Stromal cell of bone marrow (primary cell): Measurements from ENCODE around the gene CNIH2.
A peak's percentile ranks its signal among the peaks of the same experiment; 100 is the strongest.
"Not testable (repeated sequence)": the region's sequence is repeated elsewhere in the genome, so short reads cannot be mapped to it uniquely, and the experiment has no call there.

Experiments
- DNase-seq: peaks from one replicate; pipeline ENCODE4 v3.0.0-alpha.2; 2012; ENCODE audit warnings: low read depth

CNIH2 gene

DNA sequence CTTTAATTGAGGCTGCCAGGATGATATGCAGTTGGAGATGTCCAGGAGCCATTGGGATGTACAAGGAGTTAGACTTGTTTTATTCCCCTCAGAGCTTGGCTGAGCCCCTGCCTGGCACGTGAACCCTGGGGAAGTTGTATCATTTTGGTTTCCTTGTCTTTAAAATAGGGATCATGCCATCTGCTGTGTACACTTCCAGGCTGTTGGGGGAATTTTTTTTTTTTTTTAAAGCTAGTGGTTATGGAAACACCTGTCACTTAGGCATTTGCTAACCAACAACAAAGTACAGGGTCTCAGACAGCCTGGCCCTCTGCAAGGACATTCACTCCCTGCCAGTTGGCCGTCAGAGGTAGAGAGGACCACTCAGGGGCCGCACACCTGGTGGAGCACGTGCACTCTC lies 18.0 kb upstream of the CNIH2 start:
- DNase-seq = no peak

DNA sequence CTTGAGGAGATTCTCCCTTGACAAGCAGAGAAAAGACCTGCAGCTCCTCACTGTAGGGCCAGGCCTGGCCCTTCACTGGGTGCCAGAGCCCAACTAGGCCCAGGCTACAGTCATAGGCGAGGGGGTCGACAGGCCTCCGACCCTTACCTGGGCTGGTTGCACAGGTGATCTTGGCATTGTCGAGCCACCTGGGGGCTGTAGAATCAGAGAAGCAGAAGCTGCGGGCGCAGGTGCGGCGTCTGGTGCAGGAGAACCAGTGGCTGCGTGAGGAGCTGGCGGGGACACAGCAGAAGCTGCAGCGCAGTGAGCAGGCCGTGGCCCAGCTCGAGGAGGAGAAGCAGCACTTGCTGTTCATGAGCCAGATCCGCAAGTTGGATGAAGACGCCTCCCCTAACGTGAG lies 16.4 kb upstream of the CNIH2 start:
- no peak for DNase-seq

DNA sequence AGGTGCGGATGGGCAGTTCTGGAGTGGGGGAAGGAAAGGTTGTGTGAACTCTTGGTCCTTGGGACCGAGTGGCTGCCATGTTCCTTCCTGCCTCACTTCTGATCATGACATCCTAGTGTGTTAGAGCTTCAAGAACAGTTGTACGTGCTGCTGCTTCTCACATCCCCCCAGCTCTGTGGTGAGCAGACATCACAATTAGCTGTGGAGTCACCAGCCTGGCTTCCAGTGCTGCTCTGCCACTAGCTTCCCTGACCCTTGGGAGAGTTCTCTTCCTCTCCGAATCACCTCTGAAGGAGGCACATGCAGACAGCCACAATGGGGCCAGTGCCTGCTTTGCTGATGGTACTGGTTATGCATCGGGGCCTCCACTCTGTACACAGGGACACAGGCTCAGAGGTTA lies 15.8 kb upstream of the CNIH2 start:
- no peak for DNase-seq

DNA sequence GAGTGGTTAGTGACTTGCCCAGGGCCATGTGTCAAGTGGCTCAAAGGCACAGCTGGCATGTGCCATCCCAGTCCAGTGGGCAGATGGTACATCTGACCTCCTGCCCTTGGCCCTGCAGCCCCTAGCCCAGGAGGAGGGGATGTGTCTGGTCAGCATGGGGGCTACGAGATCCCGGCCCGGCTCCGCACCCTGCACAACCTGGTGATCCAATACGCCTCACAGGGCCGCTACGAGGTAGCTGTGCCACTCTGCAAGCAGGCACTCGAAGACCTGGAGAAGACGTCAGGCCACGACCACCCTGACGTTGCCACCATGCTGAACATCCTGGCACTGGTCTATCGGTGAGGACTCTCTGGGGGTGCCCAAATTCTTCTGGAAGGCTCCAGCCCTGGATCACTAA lies 15.3 kb upstream of the CNIH2 start:
- no peak for DNase-seq

DNA sequence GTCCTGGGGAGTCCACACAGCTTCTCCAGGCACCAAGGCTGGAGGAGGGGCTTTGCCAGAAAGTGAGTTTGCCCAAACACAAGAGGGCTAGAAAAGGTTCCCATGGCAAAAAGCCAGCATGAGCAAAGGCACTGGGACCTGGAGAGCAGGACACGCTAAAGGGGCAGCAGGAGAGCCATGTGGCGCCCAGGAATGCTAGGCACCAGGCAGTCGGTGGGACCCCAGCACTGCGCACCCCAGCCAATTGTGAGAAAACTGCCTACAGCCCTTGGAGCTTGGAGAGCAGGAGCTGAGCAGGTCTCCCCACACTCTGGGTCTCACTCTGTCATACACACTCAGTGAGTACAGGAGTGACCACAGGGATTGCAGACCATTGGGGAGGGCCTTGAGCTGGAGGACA lies 14.7 kb upstream of the CNIH2 start:
- DNase-seq = no peak

GRCh38 chr11:66263785-66264184 lies 14.2 kb upstream of the CNIH2 start:
- DNase-seq = no peak

DNA sequence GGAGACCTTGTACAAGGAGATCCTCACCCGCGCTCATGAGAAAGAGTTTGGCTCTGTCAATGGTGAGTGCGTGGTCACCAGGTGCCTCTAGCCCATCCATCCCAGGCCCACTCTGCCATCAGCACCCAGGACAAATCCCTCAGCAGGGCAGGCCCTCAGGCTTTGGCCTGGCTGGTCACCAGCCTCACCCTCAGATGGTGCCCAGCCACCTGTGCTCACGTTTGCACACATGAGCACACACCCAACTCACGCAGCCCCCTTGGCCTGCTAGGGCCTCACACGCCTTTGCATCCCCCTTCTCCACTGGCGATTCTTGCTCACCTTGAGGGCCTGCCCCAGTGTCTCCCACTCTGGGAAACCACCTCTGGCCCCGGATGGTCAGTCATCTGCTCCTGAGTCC lies 13.6 kb upstream of the CNIH2 start:
- no peak for DNase-seq

DNA sequence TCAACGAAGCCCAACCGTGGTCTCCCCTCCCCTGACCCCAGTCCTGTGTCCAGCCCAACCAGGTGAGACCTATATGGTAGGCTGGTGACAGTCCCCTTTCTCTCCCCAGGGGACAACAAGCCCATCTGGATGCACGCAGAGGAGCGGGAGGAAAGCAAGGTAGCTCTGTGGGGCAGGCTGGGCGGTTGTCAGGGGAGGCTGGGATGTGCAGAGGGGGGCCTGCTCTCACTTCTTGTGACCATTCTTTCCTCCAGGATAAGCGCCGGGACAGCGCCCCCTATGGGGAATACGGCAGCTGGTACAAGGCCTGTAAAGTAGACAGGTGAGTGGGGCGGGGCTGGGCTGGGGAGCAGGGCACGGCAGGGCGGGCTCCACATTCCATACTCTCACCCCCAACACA lies 13.1 kb upstream of the CNIH2 start:
- DNase-seq = no peak

DNA sequence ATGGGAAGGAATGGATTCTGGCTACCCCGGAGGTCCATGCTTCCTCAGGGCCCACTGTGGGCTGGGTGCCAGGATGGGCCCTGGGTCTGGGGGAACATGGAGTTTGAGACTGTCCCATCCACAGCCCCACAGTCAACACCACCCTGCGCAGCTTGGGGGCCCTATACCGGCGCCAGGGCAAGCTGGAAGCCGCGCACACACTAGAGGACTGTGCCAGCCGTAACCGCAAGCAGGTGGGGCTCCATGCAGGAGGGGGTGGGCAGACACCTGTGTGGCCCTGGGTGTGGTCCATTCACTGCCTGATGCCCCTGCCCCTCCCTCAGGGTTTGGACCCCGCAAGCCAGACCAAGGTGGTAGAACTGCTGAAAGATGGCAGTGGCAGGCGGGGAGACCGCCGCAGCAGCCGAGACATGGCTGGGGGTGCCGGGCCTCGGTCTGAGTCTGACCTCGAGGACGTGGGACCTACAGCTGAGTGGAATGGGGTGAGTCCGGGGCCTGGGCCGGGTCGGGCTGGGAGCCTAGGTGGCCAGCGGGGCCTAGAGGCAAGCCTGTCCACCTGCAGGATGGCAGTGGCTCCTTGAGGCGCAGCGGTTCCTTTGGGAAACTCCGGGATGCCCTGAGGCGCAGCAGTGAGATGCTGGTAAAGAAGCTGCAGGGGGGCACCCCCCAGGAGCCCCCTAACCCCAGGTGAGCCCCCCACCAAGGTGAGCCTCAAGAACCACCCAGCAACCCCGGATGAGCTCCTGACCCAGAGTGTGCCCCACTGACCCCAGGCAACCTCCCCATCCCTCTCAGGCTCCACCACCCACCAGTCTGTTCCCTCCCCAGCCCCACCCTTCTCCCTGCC lies 12.2 kb upstream of the CNIH2 start:
- no peak for DNase-seq

DNA sequence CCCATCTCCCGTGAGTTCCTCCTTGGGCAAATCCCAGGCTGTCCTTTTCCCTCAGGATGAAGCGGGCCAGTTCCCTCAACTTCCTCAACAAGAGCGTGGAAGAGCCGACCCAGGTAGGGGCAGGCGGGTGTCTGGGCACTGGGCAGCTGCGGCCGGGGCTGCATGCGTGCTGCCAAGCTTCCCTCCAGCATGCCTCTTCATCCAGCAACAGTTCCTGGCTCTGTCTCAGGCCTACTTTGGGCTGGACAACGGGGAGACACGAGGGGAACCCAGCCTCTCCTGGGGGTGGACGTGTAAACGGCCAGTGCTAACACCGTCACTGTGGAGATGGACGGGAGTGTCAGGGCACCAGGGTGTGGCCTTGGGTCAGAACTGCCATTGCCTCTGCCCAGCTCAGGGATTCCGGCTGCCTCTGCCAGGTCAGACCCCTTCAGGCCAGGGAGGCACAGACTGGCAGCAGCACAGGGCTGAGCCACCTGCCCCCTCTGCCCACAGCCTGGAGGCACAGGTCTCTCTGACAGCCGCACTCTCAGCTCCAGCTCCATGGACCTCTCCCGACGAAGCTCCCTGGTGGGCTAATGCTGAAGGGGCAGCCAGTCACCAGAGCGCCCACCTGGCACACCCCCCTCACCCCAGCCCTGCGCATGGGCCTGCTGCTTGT lies 11.5 kb upstream of the CNIH2 start:
- DNase-seq = no peak

- no peak for DNase-seq
These were observed 11.0 kb upstream of the CNIH2 start for GRCh38 chr11:66267039-66267378.

DNA sequence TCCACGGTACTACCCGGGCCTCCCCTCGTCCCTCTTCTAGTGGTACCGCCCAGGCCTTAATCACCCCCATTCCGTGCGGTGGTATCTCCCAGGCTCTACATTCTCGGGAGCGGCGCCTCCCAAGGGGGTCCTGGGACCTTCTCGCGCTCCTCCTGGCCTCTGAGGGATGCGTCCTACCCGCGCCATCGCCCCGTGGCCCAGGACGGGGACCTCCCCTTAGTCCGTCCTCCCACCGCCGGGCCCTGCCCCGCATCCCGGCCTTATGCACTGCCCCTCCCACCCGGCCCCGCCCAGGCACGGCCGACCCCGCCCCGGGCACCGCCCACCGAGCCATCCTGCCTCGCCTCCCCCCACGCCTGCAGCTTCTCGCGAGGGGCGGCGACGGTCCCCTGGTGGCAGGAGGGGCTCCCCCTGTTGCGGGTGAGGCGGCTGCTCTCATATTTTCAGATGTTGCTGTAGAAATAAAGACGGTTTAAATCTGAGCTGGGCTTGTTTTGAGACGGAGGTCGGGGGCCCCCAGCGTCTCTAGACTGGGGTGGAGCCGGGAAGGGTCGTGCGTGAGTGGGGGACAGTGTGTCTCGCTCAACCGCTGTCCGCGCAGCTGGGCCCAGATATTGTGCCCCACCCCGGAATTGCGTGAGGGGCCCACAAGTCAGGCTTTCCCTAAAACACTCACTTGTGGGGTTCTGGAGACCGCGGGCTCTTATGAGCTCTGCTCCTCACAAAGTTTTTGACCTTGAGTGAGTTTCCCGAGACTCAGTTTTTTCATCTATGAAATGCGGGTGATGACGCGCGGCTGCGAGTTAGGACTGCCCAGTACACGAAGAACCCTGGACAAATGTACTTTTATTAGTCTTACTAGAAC lies 10.4 kb upstream of the CNIH2 start:
- DNase-seq = peak; percentile 66

DNA sequence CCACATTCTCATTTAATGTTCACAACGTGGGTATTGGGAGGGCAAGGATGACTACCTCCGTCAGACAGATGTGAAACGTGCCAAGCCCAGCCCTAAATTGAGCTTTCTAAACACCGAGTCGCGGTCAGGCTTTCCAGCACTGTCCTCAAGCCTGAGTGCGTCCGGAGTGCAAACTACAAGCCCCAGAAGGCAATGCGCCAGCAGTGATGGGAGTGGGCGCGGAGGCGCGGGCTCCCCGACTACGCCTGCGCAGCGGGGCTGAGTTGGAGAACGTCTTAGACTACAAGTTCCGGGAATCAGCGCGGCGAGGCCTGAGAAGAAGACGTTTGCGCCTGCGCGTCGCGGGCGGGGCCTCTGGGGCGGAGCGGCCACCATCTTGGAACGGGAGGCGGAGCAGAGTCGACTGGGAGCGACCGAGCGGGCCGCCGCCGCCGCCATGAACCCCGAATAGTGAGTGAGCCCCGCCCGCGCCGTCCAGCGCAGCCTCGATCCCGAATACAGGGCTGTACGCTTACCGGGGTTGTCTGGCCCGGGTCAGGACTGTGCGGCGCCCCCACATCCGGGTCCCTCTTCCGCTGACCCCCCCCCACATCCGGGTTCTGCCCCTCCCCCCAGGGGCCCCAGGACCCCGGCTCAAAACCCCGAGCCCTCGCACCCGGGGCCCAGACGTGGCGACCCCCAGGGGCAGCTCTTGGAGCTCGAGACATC lies 9.6 kb upstream of the CNIH2 start, which contains the start of gene RAB1B:
TSS of gene RAB1B (plus strand) at position 396 of the 708 bp plus-strand sequence. CDS start at position 437, 41 bp downstream.
- DNase-seq = peak; percentile 98

- DNase-seq = no peak
These were observed 8.7 kb upstream of the CNIH2 start for GRCh38 chr11:66268952-66269905.

DNA sequence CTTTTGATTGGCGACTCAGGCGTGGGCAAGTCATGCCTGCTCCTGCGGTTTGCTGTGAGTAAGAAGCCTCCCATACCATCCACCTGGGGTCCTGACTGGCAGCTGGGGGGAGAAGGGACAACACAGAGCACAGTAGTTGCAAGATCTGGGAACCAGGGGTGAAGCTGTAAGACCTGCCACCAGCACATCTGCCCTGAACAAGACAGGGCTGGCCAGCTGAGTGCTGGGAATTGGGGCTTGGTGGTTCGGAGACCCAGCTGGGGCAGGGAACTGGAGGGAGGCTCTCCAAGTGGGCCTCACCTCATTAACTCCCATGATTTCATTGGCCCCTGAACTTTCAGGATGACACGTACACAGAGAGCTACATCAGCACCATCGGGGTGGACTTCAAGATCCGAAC lies 6.2 kb upstream of the CNIH2 start:
- no peak for DNase-seq

DNA sequence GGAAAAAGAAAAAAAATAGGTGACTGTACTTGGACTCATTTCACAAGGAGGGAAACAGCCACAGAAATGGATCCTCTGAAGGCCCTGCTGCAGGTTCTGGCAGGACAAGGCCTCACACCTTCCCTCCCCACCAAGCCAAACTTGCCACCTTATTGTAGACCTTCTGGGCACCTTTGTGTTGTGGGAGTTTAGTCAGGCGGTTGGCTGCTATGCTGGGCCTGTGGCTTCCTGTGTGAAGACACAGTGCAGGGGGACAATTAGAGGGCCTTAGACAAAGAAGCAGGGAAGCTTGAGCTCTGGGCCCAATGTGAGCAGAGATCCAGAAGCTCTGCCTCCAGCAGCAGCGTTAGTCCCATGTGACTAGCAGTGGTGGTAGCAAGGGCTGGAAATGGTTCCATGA lies 5.4 kb upstream of the CNIH2 start:
- DNase-seq = no peak

- no peak for DNase-seq
These were observed 3.8 kb upstream of the CNIH2 start for GRCh38 chr11:66274219-66274618.

DNA sequence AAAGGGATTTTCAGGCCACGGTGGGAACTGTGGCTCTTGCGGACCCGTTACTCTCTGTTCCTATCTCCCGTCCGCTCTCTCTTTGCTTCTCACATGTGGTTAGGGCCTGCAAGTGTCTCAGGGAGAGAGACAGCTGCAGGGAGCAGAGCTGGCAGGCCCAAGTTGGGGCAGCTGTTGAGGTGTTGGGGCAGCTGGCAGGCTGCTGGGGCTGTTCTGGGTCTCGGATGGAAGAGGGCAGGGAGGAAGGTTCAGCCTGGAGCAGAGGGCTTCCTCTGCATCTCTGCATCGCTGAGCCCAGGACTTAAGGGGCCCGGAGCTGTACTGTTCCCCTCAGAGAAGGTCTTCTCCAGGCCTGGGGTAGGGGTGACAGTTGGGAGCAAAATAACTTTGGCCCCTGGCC lies 2.6 kb upstream of the CNIH2 start:
- no peak for DNase-seq

GRCh38 chr11:66275984-66276612 lies 1.9 kb upstream of the CNIH2 start:
- DNase-seq = no peak

DNA sequence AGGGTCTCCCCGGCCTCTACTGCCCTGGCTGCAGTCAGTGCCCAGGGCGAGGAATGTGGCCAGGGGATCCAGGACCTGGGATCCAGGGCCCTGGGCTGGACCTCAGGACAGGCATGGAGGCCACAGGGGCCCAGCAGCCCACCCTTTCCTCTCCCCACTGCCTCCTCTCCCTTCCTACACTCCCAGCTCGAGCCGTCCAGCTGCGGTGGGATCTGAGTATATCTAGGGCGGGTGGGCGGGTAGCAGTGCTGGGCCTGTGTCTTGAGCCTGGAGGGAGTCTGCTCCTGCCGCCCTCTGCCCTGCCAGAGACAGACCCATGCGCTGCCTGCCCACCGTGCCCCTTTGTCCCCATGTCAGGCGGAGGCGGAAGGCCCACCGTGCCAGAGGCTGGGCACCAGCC lies 1.4 kb upstream of the CNIH2 start:
- DNase-seq = not testable (repeated sequence)
